ENCODE data around the gene ZFYVE26. TPM values are rescaled to one million over a fixed set of nuclear protein-coding genes. Genes with fewer than 3 reads are reported as not detected.

The ZFYVE26 gene
- total RNA-seq, 6 experiments from 2014 or later = 8.3 to 14.8 (median 11.3) TPM

- H3K9me3 ChIP-seq = no peaks in the 10 kb centered on the region
- no peaks in the 10 kb centered on the region for H3K4me1 ChIP-seq
- TF ChIP-seq POLR2A (IDR thresholded peaks at IDR 0.05) (no peak), CTCF (IDR thresholded peaks at IDR 0.05) (no peak)
- H3K36me3 ChIP-seq = no peaks in the 10 kb centered on the region
- H3K27me3 ChIP-seq = no peaks in the 10 kb centered on the region
- H3K4me3 ChIP-seq = no peak overlapping the region
- H3K27ac ChIP-seq = no peak overlapping the region
- WGBS (ENCODE audit: insufficient coverage, low coverage, low lambda C conversion rate, missing lambda C conversion rate) = 86% methylated on average over 1 of the region's 1 CpG
- intact Hi-C loops (cut with DNase I) = no loop called here
- ATAC-seq (no peak), DNase-seq (no peak)
These were observed 17.0 kb upstream of the ZFYVE26 start for GRCh38 chr14:67833403-67833802.

- H3K27me3 ChIP-seq = no peaks in the 10 kb centered on the region
- H3K4me3 ChIP-seq = no peak overlapping the region
- no peaks in the 10 kb centered on the region for H3K9me3 ChIP-seq
- no peaks in the 10 kb centered on the region for H3K36me3 ChIP-seq
- no peak overlapping the region for H3K27ac ChIP-seq
- no peak for TF ChIP-seq CTCF (IDR thresholded peaks at IDR 0.05)
- no peak for TF ChIP-seq POLR2A (IDR thresholded peaks at IDR 0.05)
- ATAC-seq (no peak), DNase-seq (no peak)
- intact Hi-C loops (cut with DNase I) = no loop called here
- no peaks in the 10 kb centered on the region for H3K4me1 ChIP-seq
- 83% methylated on average over 8 of the region's 8 CpGs for WGBS (ENCODE audit: insufficient coverage, low coverage, low lambda C conversion rate, missing lambda C conversion rate)
These were observed 14.7 kb upstream of the ZFYVE26 start for GRCh38 chr14:67831113-67831512.

- Histone ChIP-seq H3K4me1 (peaks cover 0 to 7% (median 0%) of the 10 kb centered on the region in 4 donors), H3K27me3 (no peaks in the 10 kb centered on the region), H3K4me3 (no peak overlapping the region), H3K9me3 (no peaks in the 10 kb centered on the region), H3K27ac (no peak overlapping the region), H3K36me3 (no peaks in the 10 kb centered on the region)
- intact Hi-C loops (cut with DNase I) = no loop called here
- DNase-seq (no peak), ATAC-seq (no peak)
- no peak for TF ChIP-seq POLR2A (IDR thresholded peaks at IDR 0.05)
- TF ChIP-seq CTCF (IDR thresholded peaks at IDR 0.05) = no peak
These were observed 4.7 kb upstream of the ZFYVE26 start for GRCh38 chr14:67821121-67821520.

- peak overlapping the region in 2 of 3 donors; percentile 61 to 81 for H3K27ac ChIP-seq
- ATAC-seq = peak in 2 of 4 donors; percentile 12
These were observed 4.1 kb upstream of the ZFYVE26 start for GRCh38 chr14:67820428-67820971.

More at GRCh38 chr14:67820428-67820971, 4.1 kb upstream of the ZFYVE26 start:
- 23% methylated on average over 13 of the region's 13 CpGs for WGBS (ENCODE audit: insufficient coverage, low coverage, low lambda C conversion rate, missing lambda C conversion rate)
- Histone ChIP-seq H3K36me3 (no peaks in the 10 kb centered on the region), H3K4me3 (peak overlapping the region; percentile 60 to 75 (median 65)), H3K27me3 (no peaks in the 10 kb centered on the region), H3K9me3 (no peaks in the 10 kb centered on the region), H3K4me1 (peaks cover 0 to 12% (median 1%) of the 10 kb centered on the region in 4 donors)
- TF ChIP-seq POLR2A (IDR thresholded peaks at IDR 0.05) (no peak), CTCF (IDR thresholded peaks at IDR 0.05) (no peak)
- intact Hi-C loops (cut with DNase I) = no loop called here
- DNase-seq = no peak

All from right lobe of liver (tissue), 6 donors.